RKO (cell line): ENCODE data around the gene TUBB4B.

Source experiments
- DNase-seq: peaks from one replicate; pipeline ENCODE4 v3.0.0-alpha.2; 2016; ENCODE audit warnings: low spot score

The TUBB4B gene

GRCh38 chr9:137226338-137227053 is 14.6 kb upstream of the TUBB4B start:
- DNase-seq, result no peak

- peak; percentile 88 for DNase-seq
Measured at GRCh38 chr9:137227054-137227852, 13.8 kb upstream of the TUBB4B start, which contains the start of gene RNF224. TSS of gene RNF224 (plus strand) at chr9:137227502. CDS start at chr9:137228336, 834 bp downstream.

- DNase-seq, result no peak
Measured at GRCh38 chr9:137227853-137228505, 13.1 kb upstream of the TUBB4B start.

- no peak for DNase-seq
Measured at GRCh38 chr9:137228506-137228967, 12.6 kb upstream of the TUBB4B start.

- no peak for DNase-seq
Measured at GRCh38 chr9:137228968-137229896, 11.9 kb upstream of the TUBB4B start.

GRCh38 chr9:137229903-137230704 is 11.0 kb upstream of the TUBB4B start:
- DNase-seq, result no peak

GRCh38 chr9:137230705-137231371 is 10.2 kb upstream of the TUBB4B start, which contains the start of gene SLC34A3:
TSS of gene SLC34A3 (plus strand) at chr9:137230901. CDS start at chr9:137231703, 802 bp downstream.
- DNase-seq, result no peak

- no peak for DNase-seq
Measured at GRCh38 chr9:137231372-137232039, 9.6 kb upstream of the TUBB4B start.

- DNase-seq, result no peak
Measured at GRCh38 chr9:137232101-137232500, 9.0 kb upstream of the TUBB4B start.

GRCh38 chr9:137232510-137232909 is 8.6 kb upstream of the TUBB4B start:
- DNase-seq, result no peak

- no peak for DNase-seq
Measured at GRCh38 chr9:137233143-137233980, 7.7 kb upstream of the TUBB4B start.

- no peak for DNase-seq
Measured at GRCh38 chr9:137234055-137234697, 6.9 kb upstream of the TUBB4B start.

GRCh38 chr9:137234758-137235423 is 6.2 kb upstream of the TUBB4B start:
- no peak for DNase-seq

- no peak for DNase-seq
Measured at GRCh38 chr9:137235424-137236237, 5.5 kb upstream of the TUBB4B start.

GRCh38 chr9:137236238-137236935 is 4.7 kb upstream of the TUBB4B start:
- DNase-seq, result peak; percentile 90

GRCh38 chr9:137236936-137237421 is 4.1 kb upstream of the TUBB4B start:
- no peak for DNase-seq
